HEK293 (cell line): Measurements from ENCODE around the gene OPCML.
"Not testable (repeated sequence)": the region's sequence is repeated elsewhere in the genome, so short reads cannot be mapped to it uniquely, and the experiment has no call there.

Experiments used
- CTCF ChIA-PET: fragments of 350-600 bp; formaldehyde crosslinking; extraction: SDS; loops from one replicate; lab custom pipeline; 2021; ENCODE audit warnings: antibody characterized with exemption; lab: Yijun Ruan, JAX
- POLR2A ChIA-PET: fragments of 300-600 bp; formaldehyde crosslinking; extraction: SDS; loops from one replicate; lab custom pipeline; 2020; ENCODE audit warnings: antibody characterized with exemption, inconsistent platforms; lab: Yijun Ruan, JAX
- H3K27ac ChIP-seq: fragments of 200-500 bp; sonication (Bioruptor generic); 2 replicates; pipeline ENCODE4 v1.5.1; 2014; ENCODE audit warnings: low read depth, low read length, control low read depth, inconsistent platforms; ENCODE audit errors: extremely low read depth
- H3K36me3 ChIP-seq, 2 experiments: fragments of 200-500 bp in 1 of 2; sonication (Bioruptor generic) in 1 of 2; 1 replicate in 1 of 2; 2 replicates in 1 of 2; pipeline ENCODE4 v1.5.1; 2014 to 2017; ENCODE audit warnings: inconsistent platforms in 2 of 2, low read length in 2 of 2; ENCODE audit not compliant: control insufficient read depth in 2 of 2, insufficient read depth in 1 of 2
- H3K4me1 ChIP-seq: fragments of 200-500 bp; sonication (Bioruptor generic); 2 replicates; pipeline ENCODE4 v1.5.1; 2014; ENCODE audit warnings: mild to moderate bottlenecking, low read length, inconsistent platforms; ENCODE audit not compliant: control insufficient read depth, insufficient read depth
- H3K4me3 ChIP-seq: 2 replicates; pipeline ENCODE4 v1.5.1; 2011; ENCODE audit warnings: low read depth, mild to moderate bottlenecking, control low read depth, low read length, moderate library complexity
- H3K9me3 ChIP-seq: fragments of 200-500 bp; sonication (Bioruptor generic); 2 replicates; pipeline ENCODE4 v1.5.1; 2014; ENCODE audit warnings: low read depth, low read length, inconsistent platforms; ENCODE audit not compliant: control insufficient read depth, insufficient read depth
- KLF10 ChIP-seq: fragments of 450-650 bp; IDR thresholded peaks from 2 replicates; pipeline ENCODE4 v1.5.1; 2018; ENCODE audit warnings: missing biosample characterization, mild to moderate bottlenecking, missing genetic modification characterization
- TCF7L2 ChIP-seq: IDR thresholded peaks from 2 replicates; pipeline ENCODE4 v1.6.1; 2011; ENCODE audit warnings: low read depth, mild to moderate bottlenecking, inconsistent platforms, low read length, moderate library complexity, borderline replicate concordance
- ZBTB21 ChIP-seq: fragments of 450-650 bp; formaldehyde crosslinking; IDR thresholded peaks from 2 replicates; pipeline ENCODE4 v1.5.1; 2017; ENCODE audit warnings: missing biosample characterization, missing genetic modification characterization
- ZFP69B ChIP-seq: fragments of 450-650 bp; formaldehyde crosslinking; IDR thresholded peaks from 2 replicates; pipeline ENCODE4 v1.5.1; 2016; ENCODE audit warnings: missing biosample characterization, missing genetic modification characterization
- ZNF140 ChIP-seq: fragments of 450-650 bp; formaldehyde crosslinking; IDR thresholded peaks from 2 replicates; pipeline ENCODE4 v1.5.1; 2016; ENCODE audit warnings: missing biosample characterization, missing genetic modification characterization
- ZNF146 ChIP-seq: fragments of 450-650 bp; formaldehyde crosslinking; IDR thresholded peaks from 2 replicates; pipeline ENCODE4 v1.5.1; 2016; ENCODE audit warnings: missing biosample characterization, missing genetic modification characterization
- ZNF157 ChIP-seq: fragments of 450-650 bp; formaldehyde crosslinking; IDR thresholded peaks from 2 replicates; pipeline ENCODE4 v1.5.1; 2016; ENCODE audit warnings: missing biosample characterization, missing genetic modification characterization
- ZNF341 ChIP-seq: fragments of 450-650 bp; formaldehyde crosslinking; IDR thresholded peaks from 2 replicates; pipeline ENCODE4; 2016; ENCODE audit warnings: low read depth, missing biosample characterization, missing genetic modification characterization
- ZNF48 ChIP-seq: fragments of 450-650 bp; formaldehyde crosslinking; IDR thresholded peaks from 2 replicates; pipeline ENCODE4 v1.5.1; 2016; ENCODE audit warnings: missing biosample characterization, missing genetic modification characterization
- ZNF596 ChIP-seq: fragments of 450-650 bp; IDR thresholded peaks from 2 replicates; pipeline ENCODE4 v1.5.0; 2018; ENCODE audit warnings: missing biosample characterization, mild to moderate bottlenecking, missing genetic modification characterization, moderate library complexity
- ZNF654 ChIP-seq: fragments of 450-650 bp; formaldehyde crosslinking; IDR thresholded peaks from 2 replicates; pipeline ENCODE4 v1.5.1; 2016; ENCODE audit warnings: low read depth, missing biosample characterization, missing genetic modification characterization
- ZNF76 ChIP-seq: fragments of 450-650 bp; formaldehyde crosslinking; IDR thresholded peaks from 2 replicates; pipeline ENCODE4; 2016; ENCODE audit warnings: low read depth, missing biosample characterization, missing genetic modification characterization, borderline replicate concordance
- ZNF768 ChIP-seq: fragments of 450-650 bp; formaldehyde crosslinking; IDR thresholded peaks from 2 replicates; pipeline ENCODE4 v1.5.1; 2018; ENCODE audit warnings: missing biosample characterization, mild to moderate bottlenecking, missing genetic modification characterization
- ZNF837 ChIP-seq: fragments of 450-650 bp; formaldehyde crosslinking; IDR thresholded peaks from 2 replicates; pipeline ENCODE4 v1.5.1; 2016; ENCODE audit warnings: missing biosample characterization, missing genetic modification characterization
- TF ChIP-seq, protein P1 (sequence below): fragments of 450-650 bp; formaldehyde crosslinking; IDR thresholded peaks from 2 replicates; pipeline ENCODE4 v1.5.1; 2017; ENCODE audit warnings: missing biosample characterization, missing genetic modification characterization
- TF ChIP-seq, protein P2 (sequence below): IDR thresholded peaks from 2 replicates; pipeline ENCODE4 v1.6.1; 2011; ENCODE audit warnings: mild to moderate bottlenecking, low read depth, low read length, borderline replicate concordance
- TF ChIP-seq, protein P3 (sequence below): fragments of 450-650 bp; formaldehyde crosslinking; IDR thresholded peaks from 2 replicates; pipeline ENCODE4 v1.5.1; 2016; ENCODE audit warnings: missing biosample characterization, missing genetic modification characterization
- TF ChIP-seq, protein P4 (sequence below): fragments of 450-650 bp; formaldehyde crosslinking; IDR thresholded peaks from 2 replicates; pipeline ENCODE4 v1.5.1; 2016; ENCODE audit warnings: missing biosample characterization, missing genetic modification characterization
- TF ChIP-seq, protein P5 (sequence below): fragments of 450-650 bp; formaldehyde crosslinking; IDR thresholded peaks from 2 replicates; pipeline ENCODE4 v1.5.1; 2017; ENCODE audit warnings: missing biosample characterization, missing genetic modification characterization

Gene OPCML

DNA sequence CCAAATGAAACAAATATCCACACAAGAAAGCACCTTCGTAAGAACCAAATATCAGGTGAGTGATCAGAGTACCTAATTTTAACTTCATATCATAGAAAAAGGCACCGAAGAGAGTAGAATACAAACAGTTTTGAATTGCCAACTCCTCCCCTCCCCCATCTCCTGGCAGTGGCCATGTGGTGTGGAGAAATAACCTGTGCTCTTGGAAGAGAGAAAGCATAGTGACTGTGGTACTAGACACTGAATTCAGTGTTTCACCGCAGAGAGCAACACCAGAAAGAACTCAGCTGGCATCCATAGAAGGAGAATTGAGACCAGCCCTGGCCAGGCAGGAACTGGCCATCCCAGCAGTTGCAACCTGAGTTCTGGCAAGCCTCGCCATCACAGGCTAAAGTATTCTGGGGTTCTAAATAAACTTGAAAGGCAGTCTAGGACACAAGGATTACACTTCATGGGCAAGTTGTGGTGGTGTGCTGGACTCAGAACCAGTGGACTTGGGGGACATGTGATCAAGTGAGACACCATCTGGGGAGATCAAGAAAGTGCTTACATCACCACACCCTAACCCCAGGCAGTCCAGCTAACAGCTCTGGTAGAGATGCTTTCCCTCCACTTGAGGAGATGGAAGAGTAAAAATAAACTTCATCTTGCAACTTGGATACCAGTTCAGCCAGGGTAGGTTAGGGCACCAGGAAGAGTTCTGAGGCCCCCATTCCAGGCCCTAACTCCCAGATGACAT, 1158.7 kb downstream of the OPCML start:
- H3K27ac ChIP-seq, result no peak overlapping the region
- H3K4me3 ChIP-seq, result no peak overlapping the region
- TF ChIP-seq ZNF341, result no peak
- TF ChIP-seq TCF7L2, result no peak
- TF ChIP-seq ZNF768, result no peak
- TF ChIP-seq ZNF146 (tag by site-specific recombination), result no peak
- TF ChIP-seq ZBTB21, result no peak
- TF ChIP-seq, protein P1, sequence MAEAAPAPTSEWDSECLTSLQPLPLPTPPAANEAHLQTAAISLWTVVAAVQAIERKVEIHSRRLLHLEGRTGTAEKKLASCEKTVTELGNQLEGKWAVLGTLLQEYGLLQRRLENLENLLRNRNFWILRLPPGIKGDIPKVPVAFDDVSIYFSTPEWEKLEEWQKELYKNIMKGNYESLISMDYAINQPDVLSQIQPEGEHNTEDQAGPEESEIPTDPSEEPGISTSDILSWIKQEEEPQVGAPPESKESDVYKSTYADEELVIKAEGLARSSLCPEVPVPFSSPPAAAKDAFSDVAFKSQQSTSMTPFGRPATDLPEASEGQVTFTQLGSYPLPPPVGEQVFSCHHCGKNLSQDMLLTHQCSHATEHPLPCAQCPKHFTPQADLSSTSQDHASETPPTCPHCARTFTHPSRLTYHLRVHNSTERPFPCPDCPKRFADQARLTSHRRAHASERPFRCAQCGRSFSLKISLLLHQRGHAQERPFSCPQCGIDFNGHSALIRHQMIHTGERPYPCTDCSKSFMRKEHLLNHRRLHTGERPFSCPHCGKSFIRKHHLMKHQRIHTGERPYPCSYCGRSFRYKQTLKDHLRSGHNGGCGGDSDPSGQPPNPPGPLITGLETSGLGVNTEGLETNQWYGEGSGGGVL (tag by site-specific recombination), result no peak
- no peak for TF ChIP-seq ZNF140 (tag by site-specific recombination)
- no peak for TF ChIP-seq ZNF596 (tag by site-specific recombination)
- TF ChIP-seq ZNF837 (tag by site-specific recombination), result no peak
- TF ChIP-seq, protein P2, sequence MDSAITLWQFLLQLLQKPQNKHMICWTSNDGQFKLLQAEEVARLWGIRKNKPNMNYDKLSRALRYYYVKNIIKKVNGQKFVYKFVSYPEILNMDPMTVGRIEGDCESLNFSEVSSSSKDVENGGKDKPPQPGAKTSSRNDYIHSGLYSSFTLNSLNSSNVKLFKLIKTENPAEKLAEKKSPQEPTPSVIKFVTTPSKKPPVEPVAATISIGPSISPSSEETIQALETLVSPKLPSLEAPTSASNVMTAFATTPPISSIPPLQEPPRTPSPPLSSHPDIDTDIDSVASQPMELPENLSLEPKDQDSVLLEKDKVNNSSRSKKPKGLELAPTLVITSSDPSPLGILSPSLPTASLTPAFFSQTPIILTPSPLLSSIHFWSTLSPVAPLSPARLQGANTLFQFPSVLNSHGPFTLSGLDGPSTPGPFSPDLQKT, result no peak
- TF ChIP-seq, protein P3, sequence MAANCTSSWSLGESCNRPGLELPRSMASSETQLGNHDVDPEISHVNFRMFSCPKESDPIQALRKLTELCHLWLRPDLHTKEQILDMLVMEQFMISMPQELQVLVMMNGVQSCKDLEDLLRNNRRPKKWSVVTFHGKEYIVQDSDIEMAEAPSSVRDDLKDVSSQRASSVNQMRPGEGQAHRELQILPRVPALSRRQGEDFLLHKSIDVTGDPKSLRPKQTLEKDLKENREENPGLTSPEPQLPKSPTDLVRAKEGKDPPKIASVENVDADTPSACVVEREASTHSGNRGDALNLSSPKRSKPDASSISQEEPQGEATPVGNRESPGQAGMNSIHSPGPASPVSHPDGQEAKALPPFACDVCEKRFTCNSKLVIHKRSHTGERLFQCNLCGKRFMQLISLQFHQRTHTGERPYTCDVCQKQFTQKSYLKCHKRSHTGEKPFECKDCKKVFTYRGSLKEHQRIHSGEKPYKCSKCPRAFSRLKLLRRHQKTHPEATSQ (tag by site-specific recombination), result no peak
- no peak for TF ChIP-seq ZFP69B
- no peak for TF ChIP-seq ZNF157
- no peak for TF ChIP-seq ZNF76 (tag by site-specific recombination)
- TF ChIP-seq ZNF654 (tag by site-specific recombination), result no peak
- H3K9me3 ChIP-seq, result no peaks in the 10 kb centered on the region
- ChIA-PET POLR2A (no interaction called here), CTCF (interaction anchor here (0.6 kb wide), 1 partner anchor 499 kb away, joined by 3 read pairs; no protein-coding TSS in a partner anchor)
- H3K36me3 ChIP-seq, result no peaks in the 10 kb centered on the region
- no peaks in the 10 kb centered on the region for H3K4me1 ChIP-seq

DNA sequence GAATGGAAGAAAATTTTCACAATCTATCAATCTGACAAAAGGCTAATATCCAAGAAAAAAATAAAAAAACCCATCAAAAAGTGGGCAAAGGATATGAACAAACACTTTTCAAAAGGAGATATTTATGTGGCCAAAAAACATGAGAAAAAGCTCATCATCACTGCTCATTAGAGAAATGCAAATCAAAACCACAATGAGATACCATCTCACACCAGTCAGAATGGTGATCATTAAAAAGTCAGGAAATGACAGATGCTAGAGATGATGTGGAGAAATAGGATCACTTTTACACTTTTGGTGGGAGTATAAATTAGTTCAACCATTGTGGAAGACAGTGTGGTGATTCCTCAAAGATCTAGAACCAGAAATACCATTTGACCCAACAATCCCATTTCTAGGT, 1162.2 kb downstream of the OPCML start:
- H3K27ac ChIP-seq, H3K4me1 ChIP-seq, H3K4me3 ChIP-seq, POLR2A ChIA-PET, CTCF ChIA-PET, H3K9me3 ChIP-seq, H3K36me3 ChIP-seq: not testable (repeated sequence)

DNA sequence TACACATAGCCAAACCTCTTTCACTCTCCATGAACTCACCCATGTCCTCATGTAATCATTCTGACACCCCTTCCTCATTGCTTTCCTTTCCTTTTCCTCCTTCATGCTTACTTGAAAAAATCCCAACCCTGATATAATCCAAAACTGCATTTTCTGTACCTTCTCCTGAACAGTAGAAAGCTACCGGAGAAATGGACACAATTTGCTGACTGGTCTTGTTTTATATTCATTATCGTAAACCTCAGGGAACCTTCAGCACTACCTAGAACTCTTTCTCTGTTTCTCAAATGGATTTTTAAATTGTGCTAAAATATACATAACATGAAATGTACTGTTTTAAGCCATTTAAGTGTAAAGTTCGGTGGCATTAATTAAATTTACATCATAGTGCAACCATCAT, 1165.0 kb downstream of the OPCML start:
- POLR2A ChIA-PET, result no interaction called here
- no peaks in the 10 kb centered on the region for H3K36me3 ChIP-seq
- CTCF ChIA-PET, result no interaction called here
- H3K9me3 ChIP-seq, result no peaks in the 10 kb centered on the region
- TF ChIP-seq, protein P1 (tag by site-specific recombination), result no peak
- TF ChIP-seq KLF10 (no peak), ZNF48 (no peak)
- TF ChIP-seq, protein P4, sequence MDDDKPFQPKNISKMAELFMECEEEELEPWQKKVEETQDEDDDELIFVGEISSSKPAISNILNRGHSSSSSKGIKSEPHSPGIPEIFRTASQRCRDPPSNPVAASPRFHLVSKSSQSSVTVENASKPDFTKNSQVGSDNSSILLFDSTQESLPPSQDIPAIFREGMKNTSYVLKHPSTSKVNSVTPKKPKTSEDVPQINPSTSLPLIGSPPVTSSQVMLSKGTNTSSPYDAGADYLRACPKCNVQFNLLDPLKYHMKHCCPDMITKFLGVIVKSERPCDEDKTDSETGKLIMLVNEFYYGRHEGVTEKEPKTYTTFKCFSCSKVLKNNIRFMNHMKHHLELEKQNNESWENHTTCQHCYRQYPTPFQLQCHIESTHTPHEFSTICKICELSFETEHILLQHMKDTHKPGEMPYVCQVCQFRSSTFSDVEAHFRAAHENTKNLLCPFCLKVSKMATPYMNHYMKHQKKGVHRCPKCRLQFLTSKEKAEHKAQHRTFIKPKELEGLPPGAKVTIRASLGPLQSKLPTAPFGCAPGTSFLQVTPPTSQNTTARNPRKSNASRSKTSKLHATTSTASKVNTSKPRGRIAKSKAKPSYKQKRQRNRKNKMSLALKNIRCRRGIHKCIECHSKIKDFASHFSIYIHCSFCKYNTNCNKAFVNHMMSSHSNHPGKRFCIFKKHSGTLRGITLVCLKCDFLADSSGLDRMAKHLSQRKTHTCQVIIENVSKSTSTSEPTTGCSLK (tag by site-specific recombination), result no peak
- TF ChIP-seq, protein P5, sequence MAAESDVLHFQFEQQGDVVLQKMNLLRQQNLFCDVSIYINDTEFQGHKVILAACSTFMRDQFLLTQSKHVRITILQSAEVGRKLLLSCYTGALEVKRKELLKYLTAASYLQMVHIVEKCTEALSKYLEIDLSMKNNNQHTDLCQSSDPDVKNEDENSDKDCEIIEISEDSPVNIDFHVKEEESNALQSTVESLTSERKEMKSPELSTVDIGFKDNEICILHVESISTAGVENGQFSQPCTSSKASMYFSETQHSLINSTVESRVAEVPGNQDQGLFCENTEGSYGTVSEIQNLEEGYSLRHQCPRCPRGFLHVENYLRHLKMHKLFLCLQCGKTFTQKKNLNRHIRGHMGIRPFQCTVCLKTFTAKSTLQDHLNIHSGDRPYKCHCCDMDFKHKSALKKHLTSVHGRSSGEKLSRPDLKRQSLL (tag by site-specific recombination), result no peak
- no peak overlapping the region for H3K4me3 ChIP-seq
- H3K27ac ChIP-seq, result no peak overlapping the region
- no peaks in the 10 kb centered on the region for H3K4me1 ChIP-seq
